A673 (cell line): ENCODE data around the gene BSG. TPM values are rescaled to one million over a fixed set of nuclear protein-coding genes. Genes with fewer than 3 reads are reported as not detected.

ENCODE experiments used
- BruUV-seq: library from RNA; stranded (reverse); fragments of 400-500 nt; replicated peaks from 2 replicates; lab custom pipeline; 2021; lab: Mats Ljungman, UMichigan
- CTCF ChIA-PET: fragments of 300-600 bp; sonication (Branson Sonifier 250); formaldehyde crosslinking; loops from one replicate; lab custom pipeline; 2022; ENCODE audit warnings: antibody characterized with exemption; lab: Charles Lee
- POLR2A ChIA-PET: fragments of 300-600 bp; sonication (Branson Sonifier 250); formaldehyde crosslinking; loops from one replicate; lab custom pipeline; 2022; ENCODE audit warnings: antibody characterized with exemption; ENCODE audit not compliant: low non-redundant PET; lab: Charles Lee
- DNase-seq: peaks from one replicate; pipeline ENCODE4 v3.0.0-alpha.2; 2015; ENCODE audit warnings: low spot score
- H3K27ac ChIP-seq: fragments of 200-600 bp; sonication (generic); 2 replicates; pipeline ENCODE4 v1.5.1; 2016; ENCODE audit warnings: mixed run types, low read depth, mild to moderate bottlenecking, mixed read lengths, antibody characterized with exemption, low read length; ENCODE audit not compliant: poor library complexity, severe bottlenecking
- H3K27me3 ChIP-seq: fragments of 200-600 bp; sonication (generic); replicated peaks from 2 replicates; pipeline ENCODE4 v1.6.1; 2017; ENCODE audit warnings: mixed run types, low read depth, mild to moderate bottlenecking, mixed read lengths, antibody characterized with exemption, low read length; ENCODE audit not compliant: insufficient read depth, poor library complexity
- H3K36me3 ChIP-seq: fragments of 200-600 bp; sonication (generic); 2 replicates; pipeline ENCODE4 v1.6.1; 2016; ENCODE audit warnings: mixed run types, mild to moderate bottlenecking, mixed read lengths, antibody characterized with exemption, low read length; ENCODE audit not compliant: insufficient read depth, poor library complexity, severe bottlenecking
- H3K4me1 ChIP-seq: fragments of 200-600 bp; sonication (generic); 2 replicates; pipeline ENCODE4 v1.6.1; 2017; ENCODE audit warnings: mixed run types, mild to moderate bottlenecking, mixed read lengths, antibody characterized with exemption, low read length; ENCODE audit not compliant: insufficient read depth, poor library complexity, severe bottlenecking
- H3K4me3 ChIP-seq: fragments of 200-600 bp; sonication (generic); 2 replicates; pipeline ENCODE4 v1.5.1; 2016; ENCODE audit warnings: low read depth, mixed run types, mild to moderate bottlenecking, mixed read lengths, low read length; ENCODE audit not compliant: poor library complexity, severe bottlenecking
- H3K9me3 ChIP-seq: fragments of 200-600 bp; sonication (generic); 2 replicates; pipeline ENCODE4 v1.6.1; 2016; ENCODE audit warnings: mixed run types, low read depth, mild to moderate bottlenecking, mixed read lengths, antibody characterized with exemption, low read length; ENCODE audit not compliant: poor library complexity, severe bottlenecking
- CTCF ChIP-seq: fragments of 300-800, 200-600 bp; sonication (generic); conservative IDR thresholded peaks from 2 replicates; pipeline ENCODE4 v1.5.1; 2017; ENCODE audit warnings: low read depth, mild to moderate bottlenecking, antibody characterized with exemption, low read length, moderate library complexity, mixed read lengths
- EZH2 ChIP-seq: fragments of 200-600 bp; sonication (generic); IDR thresholded peaks from 2 replicates; pipeline ENCODE4 v1.6.1; 2017; ENCODE audit warnings: borderline replicate concordance, low read depth, mild to moderate bottlenecking, mixed read lengths, antibody characterized with exemption, low read length; ENCODE audit not compliant: poor library complexity, severe bottlenecking
- intact Hi-C: fragments of 100-400 bp; cut with micrococcal nuclease; formaldehyde crosslinking; loops from one replicate; pipeline ENCODE4 v1.10.0; 2022; ENCODE audit not compliant: unreplicated experiment
- total RNA-seq: library from RNA; stranded (reverse); gene quantifications from 2 replicates; pipeline ENCODE4 v1.2.3, GENCODE V29; 2021

BSG gene
- total RNA-seq, 1 experiment from 2014 or later: 865 TPM

GRCh38 chr19:596263-596655 lies 23.9 kb downstream of the BSG start:
- CTCF ChIA-PET: no interaction called here
- no peaks in the 10 kb centered on the region for H3K36me3 ChIP-seq
- H3K27me3 ChIP-seq: no peaks in the 10 kb centered on the region
- intact Hi-C loops: no loop called here
- no peaks in the 10 kb centered on the region for H3K9me3 ChIP-seq
- no peak for DNase-seq
- no peak overlapping the region for H3K27ac ChIP-seq
- no TSS peak for BruUV-seq
- peaks cover under 1% of the 10 kb centered on the region for H3K4me1 ChIP-seq
- TF ChIP-seq EZH2: no peak
- TF ChIP-seq CTCF: no peak
- no peak overlapping the region for H3K4me3 ChIP-seq
- POLR2A ChIA-PET: no interaction called here

GRCh38 chr19:597406-598315 lies 25.3 kb downstream of the BSG start:
- no peaks in the 10 kb centered on the region for H3K27me3 ChIP-seq
- no peak for TF ChIP-seq CTCF
- TF ChIP-seq EZH2: no peak
- no peak overlapping the region for H3K27ac ChIP-seq
- intact Hi-C loops: no loop called here
- BruUV-seq: no TSS peak
- DNase-seq: no peak
- no peaks in the 10 kb centered on the region for H3K9me3 ChIP-seq
- H3K36me3 ChIP-seq: no peaks in the 10 kb centered on the region
- ChIA-PET POLR2A (no interaction called here), CTCF (no interaction called here)
- H3K4me1 ChIP-seq: no peaks in the 10 kb centered on the region
- no peak overlapping the region for H3K4me3 ChIP-seq

DNA sequence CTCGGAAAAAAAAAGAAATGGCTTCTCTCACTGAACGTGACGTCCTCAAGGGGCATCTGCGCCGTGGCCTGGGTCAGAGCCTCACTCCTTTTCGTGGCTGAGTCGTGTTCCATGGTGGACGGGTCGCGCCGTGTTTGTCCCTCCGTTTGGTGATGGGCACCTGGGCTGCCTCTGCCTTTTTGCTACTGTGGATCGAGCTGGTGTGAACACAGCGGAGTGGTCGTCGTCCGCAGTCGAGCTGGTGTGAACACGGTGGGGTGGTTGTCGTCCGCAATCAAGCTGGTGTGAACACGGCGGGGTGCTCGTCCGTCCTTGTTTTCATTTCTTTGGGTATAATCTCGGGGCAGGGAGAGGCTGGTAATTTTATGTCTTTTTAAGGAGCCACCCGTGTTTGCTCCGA lies 28.9 kb downstream of the BSG start:
- ChIA-PET CTCF (no interaction called here), POLR2A (no interaction called here)
- intact Hi-C loops: no loop called here

More for the DNA sequence above, 28.9 kb downstream of the BSG start:
- H3K36me3 ChIP-seq: no peaks in the 10 kb centered on the region
- DNase-seq: no peak
- H3K9me3 ChIP-seq: no peaks in the 10 kb centered on the region
- BruUV-seq: no TSS peak
- H3K27ac ChIP-seq: no peak overlapping the region
- no peak overlapping the region for H3K4me3 ChIP-seq
- no peaks in the 10 kb centered on the region for H3K4me1 ChIP-seq
- no peaks in the 10 kb centered on the region for H3K27me3 ChIP-seq
- TF ChIP-seq EZH2: no peak
- no peak for TF ChIP-seq CTCF
